ENCODE data around the gene ANKRD65.

DNA sequence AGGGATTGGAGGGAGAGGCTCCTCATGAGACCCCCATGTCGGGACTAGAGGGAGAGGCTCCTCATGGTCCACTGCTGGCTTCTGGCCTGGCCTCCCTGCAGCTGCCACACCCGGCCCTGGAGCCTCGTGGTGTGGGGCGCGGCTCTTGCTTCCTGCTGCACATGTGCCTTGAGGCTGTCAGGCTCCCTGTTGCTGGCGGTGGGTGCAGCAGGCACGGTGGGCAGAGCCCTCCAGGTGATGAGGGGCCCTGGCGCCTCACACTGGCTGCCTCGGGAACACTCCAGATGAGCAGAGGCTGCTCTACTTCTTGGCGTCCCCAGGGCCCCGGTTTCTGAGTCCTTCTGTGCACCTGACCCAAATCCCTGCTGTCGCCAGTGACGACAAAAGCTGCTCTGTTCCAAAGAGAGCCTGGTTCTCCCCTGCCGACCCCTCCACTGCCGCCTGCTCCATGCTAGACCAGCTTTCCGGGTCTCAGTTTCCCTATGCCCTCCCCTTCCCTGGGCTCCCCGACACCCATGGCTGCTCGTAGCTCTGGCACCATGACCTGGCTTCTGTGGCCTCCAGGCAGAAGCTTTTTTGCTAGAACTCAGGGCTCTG lies 40.7 kb upstream of the ANKRD65 start:
- TF ChIP-seq, protein P1, sequence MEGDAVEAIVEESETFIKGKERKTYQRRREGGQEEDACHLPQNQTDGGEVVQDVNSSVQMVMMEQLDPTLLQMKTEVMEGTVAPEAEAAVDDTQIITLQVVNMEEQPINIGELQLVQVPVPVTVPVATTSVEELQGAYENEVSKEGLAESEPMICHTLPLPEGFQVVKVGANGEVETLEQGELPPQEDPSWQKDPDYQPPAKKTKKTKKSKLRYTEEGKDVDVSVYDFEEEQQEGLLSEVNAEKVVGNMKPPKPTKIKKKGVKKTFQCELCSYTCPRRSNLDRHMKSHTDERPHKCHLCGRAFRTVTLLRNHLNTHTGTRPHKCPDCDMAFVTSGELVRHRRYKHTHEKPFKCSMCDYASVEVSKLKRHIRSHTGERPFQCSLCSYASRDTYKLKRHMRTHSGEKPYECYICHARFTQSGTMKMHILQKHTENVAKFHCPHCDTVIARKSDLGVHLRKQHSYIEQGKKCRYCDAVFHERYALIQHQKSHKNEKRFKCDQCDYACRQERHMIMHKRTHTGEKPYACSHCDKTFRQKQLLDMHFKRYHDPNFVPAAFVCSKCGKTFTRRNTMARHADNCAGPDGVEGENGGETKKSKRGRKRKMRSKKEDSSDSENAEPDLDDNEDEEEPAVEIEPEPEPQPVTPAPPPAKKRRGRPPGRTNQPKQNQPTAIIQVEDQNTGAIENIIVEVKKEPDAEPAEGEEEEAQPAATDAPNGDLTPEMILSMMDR (IDR thresholded peaks at IDR 0.05) = no peak
- TF ChIP-seq POLR2A (IDR thresholded peaks at IDR 0.05) = no peak
